IMR-90 (cell line): ENCODE results near the gene DPYSL3.

Source experiments
- BHLHE40 ChIP-seq: fragments of 150-350 bp; IDR thresholded peaks from 2 replicates; pipeline ENCODE4 v1.6.1; 2016; ENCODE audit warnings: mild to moderate bottlenecking, low read depth, low read length
- MAFK ChIP-seq: IDR thresholded peaks from 2 replicates; pipeline ENCODE4 v1.6.1; 2012; ENCODE audit warnings: low read depth, low read length, improper control_type of control experiment
- MXI1 ChIP-seq: IDR thresholded peaks from 2 replicates; pipeline ENCODE4 v1.6.1; 2012; ENCODE audit warnings: low read depth, mild to moderate bottlenecking, low read length, moderate library complexity, borderline replicate concordance
- POLR2A ChIP-seq: IDR thresholded peaks from 2 replicates; pipeline ENCODE4 v1.6.1; 2012; ENCODE audit warnings: mild to moderate bottlenecking, low read depth, low read length
- RAD21 ChIP-seq: IDR thresholded peaks from 2 replicates; pipeline ENCODE4 v1.6.1; 2012; ENCODE audit warnings: low read length, improper control_type of control experiment
- RFX5 ChIP-seq: IDR thresholded peaks from 2 replicates; pipeline ENCODE4 v1.8.0; 2012; ENCODE audit warnings: low read depth, mild to moderate bottlenecking, low read length, moderate library complexity
- TF ChIP-seq, protein P1 (sequence below): conservative IDR thresholded peaks from 2 replicates; pipeline ENCODE4 v1.5.1; 2012; ENCODE audit warnings: mild to moderate bottlenecking, low read depth, low read length, improper control_type of control experiment
- TF ChIP-seq, protein P2 (sequence below): fragments of 150-350 bp; IDR thresholded peaks from 2 replicates; pipeline ENCODE4 v1.6.1; 2016; ENCODE audit warnings: low read depth, mild to moderate bottlenecking, low read length, moderate library complexity, borderline replicate concordance

DNA sequence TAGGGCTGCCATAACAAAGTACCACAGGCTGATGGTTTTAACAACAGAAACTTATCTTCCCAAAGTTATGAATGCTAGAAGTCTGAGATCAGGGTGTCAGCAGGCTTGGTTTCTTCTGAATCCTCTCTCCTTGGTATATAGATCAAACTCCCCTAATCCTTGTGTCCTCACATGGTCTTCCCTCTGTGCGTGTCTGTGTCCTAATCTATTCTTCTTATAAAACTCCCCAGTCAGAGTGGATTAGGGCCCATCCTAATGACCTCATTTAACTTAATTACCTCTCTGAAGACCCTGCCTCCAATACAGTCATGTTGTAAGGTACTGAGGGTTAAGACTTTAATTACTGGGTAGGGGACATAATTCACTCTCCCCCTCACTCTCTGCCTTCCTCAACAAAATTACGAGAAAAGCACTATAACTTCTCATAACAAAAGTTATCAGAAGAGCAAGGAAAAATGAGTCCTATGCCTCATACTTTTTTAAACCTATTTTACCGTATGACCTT, 68.6 kb downstream of the DPYSL3 start:
- TF ChIP-seq, protein P1, sequence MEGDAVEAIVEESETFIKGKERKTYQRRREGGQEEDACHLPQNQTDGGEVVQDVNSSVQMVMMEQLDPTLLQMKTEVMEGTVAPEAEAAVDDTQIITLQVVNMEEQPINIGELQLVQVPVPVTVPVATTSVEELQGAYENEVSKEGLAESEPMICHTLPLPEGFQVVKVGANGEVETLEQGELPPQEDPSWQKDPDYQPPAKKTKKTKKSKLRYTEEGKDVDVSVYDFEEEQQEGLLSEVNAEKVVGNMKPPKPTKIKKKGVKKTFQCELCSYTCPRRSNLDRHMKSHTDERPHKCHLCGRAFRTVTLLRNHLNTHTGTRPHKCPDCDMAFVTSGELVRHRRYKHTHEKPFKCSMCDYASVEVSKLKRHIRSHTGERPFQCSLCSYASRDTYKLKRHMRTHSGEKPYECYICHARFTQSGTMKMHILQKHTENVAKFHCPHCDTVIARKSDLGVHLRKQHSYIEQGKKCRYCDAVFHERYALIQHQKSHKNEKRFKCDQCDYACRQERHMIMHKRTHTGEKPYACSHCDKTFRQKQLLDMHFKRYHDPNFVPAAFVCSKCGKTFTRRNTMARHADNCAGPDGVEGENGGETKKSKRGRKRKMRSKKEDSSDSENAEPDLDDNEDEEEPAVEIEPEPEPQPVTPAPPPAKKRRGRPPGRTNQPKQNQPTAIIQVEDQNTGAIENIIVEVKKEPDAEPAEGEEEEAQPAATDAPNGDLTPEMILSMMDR = no peak
- TF ChIP-seq MXI1 (no peak), POLR2A (no peak), RFX5 (no peak), RAD21 (no peak), BHLHE40 (no peak), MAFK (no peak)
- TF ChIP-seq, protein P2, sequence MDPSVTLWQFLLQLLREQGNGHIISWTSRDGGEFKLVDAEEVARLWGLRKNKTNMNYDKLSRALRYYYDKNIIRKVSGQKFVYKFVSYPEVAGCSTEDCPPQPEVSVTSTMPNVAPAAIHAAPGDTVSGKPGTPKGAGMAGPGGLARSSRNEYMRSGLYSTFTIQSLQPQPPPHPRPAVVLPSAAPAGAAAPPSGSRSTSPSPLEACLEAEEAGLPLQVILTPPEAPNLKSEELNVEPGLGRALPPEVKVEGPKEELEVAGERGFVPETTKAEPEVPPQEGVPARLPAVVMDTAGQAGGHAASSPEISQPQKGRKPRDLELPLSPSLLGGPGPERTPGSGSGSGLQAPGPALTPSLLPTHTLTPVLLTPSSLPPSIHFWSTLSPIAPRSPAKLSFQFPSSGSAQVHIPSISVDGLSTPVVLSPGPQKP = no peak
